SK-N-SH treated with all-trans-retinoic acid at 6 μM for 48 hours (cell line): Measurements from ENCODE around the gene PLAAT4.

Experiments
- ATAC-seq: fragments of 200-7000 bp; cut with Tn5 transposase; 3 replicates; pipeline ENCODE4 v1.9.1; 2020; ENCODE audit warnings: mild to moderate bottlenecking, moderate library complexity
- ARNTL ChIP-seq: fragments of 450-650 bp; formaldehyde crosslinking; IDR thresholded peaks from 2 replicates; pipeline ENCODE4 v1.5.0; 2020; ENCODE audit warnings: low read depth, mild to moderate bottlenecking, moderate library complexity, borderline replicate concordance
- BACH2 ChIP-seq: fragments of 250-450 bp; sonication (Bioruptor Pico); IDR thresholded peaks from 2 replicates; pipeline ENCODE4 v1.9.0; 2021; ENCODE audit warnings: mild to moderate bottlenecking, borderline replicate concordance
- CSDC2 ChIP-seq: fragments of 250-450 bp; sonication (Bioruptor Pico); IDR thresholded peaks from 2 replicates; pipeline ENCODE4 v1.5.0; 2020; ENCODE audit warnings: mild to moderate bottlenecking, moderate library complexity
- ESRRG ChIP-seq: fragments of 250-450 bp; sonication (Bioruptor Pico); IDR thresholded peaks from 2 replicates; pipeline ENCODE4 v1.6.1; 2021; ENCODE audit warnings: mild to moderate bottlenecking
- GLIS3 ChIP-seq: fragments of 250-450 bp; sonication (Bioruptor Pico); IDR thresholded peaks from 2 replicates; pipeline ENCODE4 v1.5.0; 2020; ENCODE audit warnings: mild to moderate bottlenecking, moderate library complexity
- ISL1 ChIP-seq: fragments of 250-450 bp; sonication (Bioruptor Pico); IDR thresholded peaks from 2 replicates; pipeline ENCODE4 v2.1.2; 2022; ENCODE audit warnings: mild to moderate bottlenecking, moderate library complexity
- OSR1 ChIP-seq: fragments of 250-450 bp; sonication (Bioruptor Pico); IDR thresholded peaks from 2 replicates; pipeline ENCODE4 v1.8.0; 2022; ENCODE audit warnings: moderate library complexity, mild to moderate bottlenecking, inconsistent platforms
- POU6F1 ChIP-seq: fragments of 250-450 bp; sonication (Bioruptor Pico); IDR thresholded peaks from 2 replicates; pipeline ENCODE4 v1.8.0; 2021; ENCODE audit warnings: low read depth, mild to moderate bottlenecking, moderate library complexity, borderline replicate concordance
- PPARA ChIP-seq: fragments of 250-450 bp; sonication (Bioruptor Pico); IDR thresholded peaks from 2 replicates; pipeline ENCODE4 v1.5.0; 2020; ENCODE audit warnings: mild to moderate bottlenecking, borderline replicate concordance
- RARB ChIP-seq: fragments of 250-450 bp; sonication (Bioruptor Pico); IDR thresholded peaks from 2 replicates; pipeline ENCODE4 v1.8.0; 2021; ENCODE audit warnings: mild to moderate bottlenecking, moderate library complexity
- SNAI2 ChIP-seq: fragments of 250-450 bp; sonication (Bioruptor Pico); IDR thresholded peaks from 2 replicates; pipeline ENCODE4 v1.5.0; 2020; ENCODE audit warnings: mild to moderate bottlenecking, moderate library complexity
- TCF4 ChIP-seq: fragments of 250-450 bp; sonication (Bioruptor Pico); IDR thresholded peaks from 2 replicates; pipeline ENCODE4 v1.8.0; 2021; ENCODE audit warnings: mild to moderate bottlenecking, moderate library complexity, borderline replicate concordance
- TOX ChIP-seq: fragments of 250-450 bp; sonication (Bioruptor Pico); IDR thresholded peaks from 2 replicates; pipeline ENCODE4 v1.8.0; 2021; ENCODE audit warnings: mild to moderate bottlenecking, moderate library complexity, borderline replicate concordance
- ZC3H10 ChIP-seq: fragments of 250-450 bp; sonication (Bioruptor Pico); IDR thresholded peaks from 2 replicates; pipeline ENCODE4 v1.5.1; 2021; ENCODE audit warnings: mild to moderate bottlenecking, moderate library complexity
- ZFP3 ChIP-seq: fragments of 250-450 bp; sonication (Bioruptor Pico); IDR thresholded peaks from 2 replicates; pipeline ENCODE4 v1.5.0; 2020; ENCODE audit warnings: mild to moderate bottlenecking, moderate library complexity
- ZFP30 ChIP-seq: fragments of 450-650 bp; formaldehyde crosslinking; IDR thresholded peaks from 2 replicates; pipeline ENCODE4 v1.5.0; 2022; ENCODE audit warnings: mild to moderate bottlenecking, moderate library complexity
- ZNF565 ChIP-seq: fragments of 450-650 bp; formaldehyde crosslinking; conservative IDR thresholded peaks from 2 replicates; pipeline ENCODE4 v1.5.0; 2020; ENCODE audit warnings: low read depth, mild to moderate bottlenecking, moderate library complexity
- ZNF70 ChIP-seq: fragments of 450-650 bp; formaldehyde crosslinking; IDR thresholded peaks from 2 replicates; pipeline ENCODE4 v1.5.0; 2020; ENCODE audit warnings: mild to moderate bottlenecking, moderate library complexity
- ZNF8 ChIP-seq: fragments of 450-650 bp; formaldehyde crosslinking; IDR thresholded peaks from 2 replicates; pipeline ENCODE4 v1.5.0; 2020; ENCODE audit warnings: mild to moderate bottlenecking, moderate library complexity
- TF ChIP-seq, protein P1 (sequence below): fragments of 250-450 bp; sonication (Bioruptor Pico); IDR thresholded peaks from 2 replicates; pipeline ENCODE4 v1.5.1; 2020; ENCODE audit warnings: low read depth, mild to moderate bottlenecking, moderate library complexity
- TF ChIP-seq, protein P2 (sequence below): fragments of 250-450 bp; sonication (Bioruptor Pico); IDR thresholded peaks from 2 replicates; pipeline ENCODE4 v1.5.0; 2020; ENCODE audit warnings: mild to moderate bottlenecking, moderate library complexity
- TF ChIP-seq, protein P3 (sequence below): fragments of 250-450 bp; sonication (Bioruptor Pico); IDR thresholded peaks from 2 replicates; pipeline ENCODE4 v1.5.1; 2021; ENCODE audit warnings: mild to moderate bottlenecking, moderate library complexity

The PLAAT4 gene

DNA sequence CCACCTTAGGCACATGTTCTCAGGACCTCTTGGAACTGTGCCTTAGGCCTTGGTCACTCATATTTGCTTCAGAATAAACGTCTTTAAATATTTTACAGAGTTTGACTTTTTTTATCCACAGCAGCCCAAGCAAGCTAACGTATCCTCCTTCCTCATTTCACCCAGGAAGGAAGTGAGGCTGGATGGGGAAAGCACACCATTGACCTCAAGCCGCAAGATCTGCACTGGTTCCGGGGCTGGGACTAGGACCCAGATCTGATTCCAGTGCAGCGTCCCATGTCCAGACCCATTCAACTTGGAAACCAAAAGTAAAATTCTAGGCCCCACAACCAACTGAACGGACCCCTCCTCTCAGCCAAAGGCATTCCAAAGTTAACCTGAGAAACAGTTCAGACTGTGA is 33.1 kb upstream of the PLAAT4 start:
- TF ChIP-seq OSR1 (no peak), ARNTL (no peak), GLIS3 (CRISPR knock-in tag) (no peak), POU6F1 (CRISPR knock-in tag) (no peak), CSDC2 (CRISPR knock-in tag) (no peak), TOX (CRISPR knock-in tag) (no peak), TCF4 (CRISPR knock-in tag) (no peak), ZNF70 (no peak), ESRRG (CRISPR knock-in tag) (no peak), BACH2 (no peak), ZNF8 (CRISPR knock-in tag) (no peak), ZC3H10 (no peak)
- TF ChIP-seq, protein P1, sequence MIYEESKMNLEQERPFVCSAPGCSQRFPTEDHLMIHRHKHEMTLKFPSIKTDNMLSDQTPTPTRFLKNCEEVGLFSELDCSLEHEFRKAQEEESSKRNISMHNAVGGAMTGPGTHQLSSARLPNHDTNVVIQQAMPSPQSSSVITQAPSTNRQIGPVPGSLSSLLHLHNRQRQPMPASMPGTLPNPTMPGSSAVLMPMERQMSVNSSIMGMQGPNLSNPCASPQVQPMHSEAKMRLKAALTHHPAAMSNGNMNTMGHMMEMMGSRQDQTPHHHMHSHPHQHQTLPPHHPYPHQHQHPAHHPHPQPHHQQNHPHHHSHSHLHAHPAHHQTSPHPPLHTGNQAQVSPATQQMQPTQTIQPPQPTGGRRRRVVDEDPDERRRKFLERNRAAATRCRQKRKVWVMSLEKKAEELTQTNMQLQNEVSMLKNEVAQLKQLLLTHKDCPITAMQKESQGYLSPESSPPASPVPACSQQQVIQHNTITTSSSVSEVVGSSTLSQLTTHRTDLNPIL (CRISPR knock-in tag) = no peak
- TF ChIP-seq, protein P2, sequence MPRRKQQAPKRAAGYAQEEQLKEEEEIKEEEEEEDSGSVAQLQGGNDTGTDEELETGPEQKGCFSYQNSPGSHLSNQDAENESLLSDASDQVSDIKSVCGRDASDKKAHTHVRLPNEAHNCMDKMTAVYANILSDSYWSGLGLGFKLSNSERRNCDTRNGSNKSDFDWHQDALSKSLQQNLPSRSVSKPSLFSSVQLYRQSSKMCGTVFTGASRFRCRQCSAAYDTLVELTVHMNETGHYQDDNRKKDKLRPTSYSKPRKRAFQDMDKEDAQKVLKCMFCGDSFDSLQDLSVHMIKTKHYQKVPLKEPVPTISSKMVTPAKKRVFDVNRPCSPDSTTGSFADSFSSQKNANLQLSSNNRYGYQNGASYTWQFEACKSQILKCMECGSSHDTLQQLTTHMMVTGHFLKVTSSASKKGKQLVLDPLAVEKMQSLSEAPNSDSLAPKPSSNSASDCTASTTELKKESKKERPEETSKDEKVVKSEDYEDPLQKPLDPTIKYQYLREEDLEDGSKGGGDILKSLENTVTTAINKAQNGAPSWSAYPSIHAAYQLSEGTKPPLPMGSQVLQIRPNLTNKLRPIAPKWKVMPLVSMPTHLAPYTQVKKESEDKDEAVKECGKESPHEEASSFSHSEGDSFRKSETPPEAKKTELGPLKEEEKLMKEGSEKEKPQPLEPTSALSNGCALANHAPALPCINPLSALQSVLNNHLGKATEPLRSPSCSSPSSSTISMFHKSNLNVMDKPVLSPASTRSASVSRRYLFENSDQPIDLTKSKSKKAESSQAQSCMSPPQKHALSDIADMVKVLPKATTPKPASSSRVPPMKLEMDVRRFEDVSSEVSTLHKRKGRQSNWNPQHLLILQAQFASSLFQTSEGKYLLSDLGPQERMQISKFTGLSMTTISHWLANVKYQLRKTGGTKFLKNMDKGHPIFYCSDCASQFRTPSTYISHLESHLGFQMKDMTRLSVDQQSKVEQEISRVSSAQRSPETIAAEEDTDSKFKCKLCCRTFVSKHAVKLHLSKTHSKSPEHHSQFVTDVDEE (CRISPR knock-in tag) = no peak
- no peak for ATAC-seq

DNA sequence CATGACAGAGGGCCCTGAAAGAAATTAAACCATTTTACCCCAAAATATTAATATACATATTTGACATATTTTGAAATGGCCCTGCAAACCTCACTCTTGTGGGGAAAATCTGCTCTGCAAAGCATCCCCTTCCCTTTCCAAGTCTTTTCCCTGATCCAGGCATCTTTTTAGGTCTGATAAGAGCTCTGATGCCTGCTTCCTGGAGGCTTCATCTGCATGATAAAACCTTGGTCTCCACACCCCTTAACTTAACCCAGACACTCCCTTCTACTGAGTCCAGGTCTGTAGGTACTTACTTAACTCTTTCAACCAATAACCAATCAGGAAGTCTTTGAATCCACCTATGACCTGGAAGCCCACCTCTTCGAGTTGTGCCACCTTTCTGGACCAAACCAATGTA is 32.6 kb upstream of the PLAAT4 start:
- ATAC-seq = no peak
- no peak for TF ChIP-seq RARB (CRISPR knock-in tag)
- no peak for TF ChIP-seq SNAI2
- no peak for TF ChIP-seq PPARA (CRISPR knock-in tag)
- TF ChIP-seq TOX (CRISPR knock-in tag) = no peak
- TF ChIP-seq OSR1 = no peak
- no peak for TF ChIP-seq ZNF70
- TF ChIP-seq ZNF8 (CRISPR knock-in tag) = no peak
- no peak for TF ChIP-seq ZNF565 (CRISPR knock-in tag)
- TF ChIP-seq ZC3H10 = no peak
- TF ChIP-seq POU6F1 (CRISPR knock-in tag) = no peak
- TF ChIP-seq ARNTL = no peak
- no peak for TF ChIP-seq GLIS3 (CRISPR knock-in tag)

GRCh38 chr11:63504933-63505586 is 31.5 kb upstream of the PLAAT4 start:
- TF ChIP-seq SNAI2 = no peak
- no peak for TF ChIP-seq BACH2
- ATAC-seq = no peak

DNA sequence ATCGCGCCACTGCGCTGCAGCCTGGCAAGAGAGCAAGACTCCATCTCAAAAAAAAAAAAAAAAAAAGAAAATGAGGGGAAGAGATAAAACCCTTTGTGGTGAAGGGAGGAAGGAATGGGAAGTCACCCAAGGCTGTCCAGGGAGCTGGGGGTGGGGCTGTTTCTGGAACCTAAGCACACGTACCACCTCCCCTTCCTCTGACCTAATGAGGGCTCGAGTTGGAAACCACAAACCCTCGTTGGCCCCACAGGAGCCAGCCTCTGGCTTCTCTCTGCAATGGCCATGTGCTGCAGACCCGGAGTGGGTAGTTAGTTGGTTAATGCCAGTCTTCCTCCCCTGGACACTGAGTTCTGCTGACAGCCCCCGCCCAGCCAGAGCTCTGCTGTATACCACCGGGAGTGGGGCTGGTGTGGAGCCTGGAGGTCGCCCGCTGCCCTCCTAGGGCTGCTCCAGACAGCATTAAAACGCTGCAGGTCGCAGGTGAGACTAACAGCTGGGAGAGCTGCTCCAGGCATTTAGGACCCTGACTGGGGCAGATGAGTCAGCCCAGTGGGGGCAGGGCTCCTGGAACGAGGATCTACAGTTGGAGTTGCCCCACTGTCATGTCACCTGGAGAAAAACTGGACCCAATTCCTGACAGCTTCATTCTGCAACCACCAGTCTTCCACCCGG is 30.6 kb upstream of the PLAAT4 start, which contains the start of gene LGALS12:
Gene LGALS12 (plus strand): TSS at position 228 of the 672 bp plus-strand sequence. CDS start 375 bp downstream, at position 603.
- no peak for ATAC-seq
- TF ChIP-seq ESRRG (CRISPR knock-in tag) = no peak
- TF ChIP-seq RARB (CRISPR knock-in tag) = no peak
- TF ChIP-seq POU6F1 (CRISPR knock-in tag) = no peak
- no peak for TF ChIP-seq OSR1
- TF ChIP-seq, protein P1 (CRISPR knock-in tag) = no peak
- no peak for TF ChIP-seq ZFP30 (CRISPR knock-in tag)
- TF ChIP-seq ISL1 (CRISPR knock-in tag) = no peak
- TF ChIP-seq TCF4 (CRISPR knock-in tag) = no peak
- TF ChIP-seq GLIS3 (CRISPR knock-in tag) = no peak
- TF ChIP-seq CSDC2 (CRISPR knock-in tag) = no peak
- no peak for TF ChIP-seq ZNF70
- no peak for TF ChIP-seq ZFP3 (CRISPR knock-in tag)
- TF ChIP-seq, protein P3, sequence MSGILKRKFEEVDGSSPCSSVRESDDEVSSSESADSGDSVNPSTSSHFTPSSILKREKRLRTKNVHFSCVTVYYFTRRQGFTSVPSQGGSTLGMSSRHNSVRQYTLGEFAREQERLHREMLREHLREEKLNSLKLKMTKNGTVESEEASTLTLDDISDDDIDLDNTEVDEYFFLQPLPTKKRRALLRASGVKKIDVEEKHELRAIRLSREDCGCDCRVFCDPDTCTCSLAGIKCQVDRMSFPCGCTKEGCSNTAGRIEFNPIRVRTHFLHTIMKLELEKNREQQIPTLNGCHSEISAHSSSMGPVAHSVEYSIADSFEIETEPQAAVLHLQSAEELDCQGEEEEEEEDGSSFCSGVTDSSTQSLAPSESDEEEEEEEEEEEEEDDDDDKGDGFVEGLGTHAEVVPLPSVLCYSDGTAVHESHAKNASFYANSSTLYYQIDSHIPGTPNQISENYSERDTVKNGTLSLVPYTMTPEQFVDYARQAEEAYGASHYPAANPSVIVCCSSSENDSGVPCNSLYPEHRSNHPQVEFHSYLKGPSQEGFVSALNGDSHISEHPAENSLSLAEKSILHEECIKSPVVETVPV = no peak
